GM18507 (cell line): Measurements from ENCODE around the gene MED13L.

Experiments used
- DNase-seq: peaks from one replicate; pipeline ENCODE4 v3.0.0; 2011; ENCODE audit warnings: low read depth; ENCODE audit not compliant: insufficient read length; ENCODE audit errors: extremely low spot score
- FAIRE-seq: peaks from 2 replicates; lab custom pipeline; 2011; peaks lifted over from hg19 to GRCh38; lab: Jason Lieb, UNC

MED13L gene

DNA sequence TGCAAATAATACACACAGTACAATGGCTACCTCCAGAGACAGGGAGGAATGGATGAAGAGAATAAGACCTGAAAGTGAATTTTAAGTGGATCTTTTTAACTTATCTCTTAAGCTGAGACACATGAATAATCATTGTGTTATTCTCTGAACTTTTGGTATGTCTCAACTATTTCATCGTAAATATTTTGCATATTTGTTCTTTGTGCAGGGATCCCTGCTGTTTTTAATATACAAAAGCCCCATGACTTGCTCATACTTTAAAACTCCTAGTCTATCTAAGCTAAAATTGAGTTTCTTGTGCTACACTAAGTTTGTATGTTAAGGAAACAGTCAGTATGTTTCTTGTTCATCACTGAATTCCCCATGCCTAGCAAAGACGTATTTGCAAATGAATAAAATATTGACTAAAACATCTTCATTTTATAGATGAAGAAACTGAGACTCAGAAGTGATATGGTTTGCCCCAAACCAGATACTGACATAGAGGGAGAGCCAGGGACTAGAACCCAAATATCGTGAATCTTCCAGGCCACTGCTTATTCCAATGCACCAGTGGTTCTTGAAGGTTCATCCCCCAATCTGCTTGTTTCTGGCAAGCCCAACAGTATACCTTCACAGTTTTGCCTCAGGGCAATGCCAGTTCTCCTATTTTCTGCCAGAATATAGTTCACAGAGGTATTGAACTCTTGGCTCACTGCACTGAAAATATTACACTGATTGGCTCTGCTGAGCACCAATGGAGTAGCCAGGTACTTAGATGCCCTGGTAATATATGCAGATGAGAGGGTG is 356.9 kb downstream of the MED13L start:
- no peak for FAIRE-seq
- no peak for DNase-seq

DNA sequence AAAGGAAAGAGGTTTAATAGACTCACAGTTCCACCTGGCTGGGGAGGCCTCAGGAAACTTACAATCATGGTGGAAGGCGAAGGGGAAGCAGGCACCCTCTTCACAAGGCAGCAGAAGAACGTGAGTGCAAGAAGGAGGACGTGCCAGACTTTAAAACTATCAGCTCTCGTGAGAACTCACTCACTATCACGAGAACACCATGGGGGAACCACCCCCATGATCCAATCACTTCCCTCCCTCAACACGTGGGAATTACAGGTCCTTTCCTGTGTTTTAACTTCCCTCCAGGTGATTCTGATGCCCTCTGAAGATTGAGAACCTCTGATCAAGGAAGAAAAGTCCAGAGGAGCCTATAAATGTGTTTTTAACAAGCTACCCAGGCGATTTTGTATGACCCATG is 358.7 kb downstream of the MED13L start:
- FAIRE-seq, result no peak
- DNase-seq, result no peak

- peak; percentile 67 for FAIRE-seq
- DNase-seq, result peak; percentile 55
These were observed 360.4 kb downstream of the MED13L start for GRCh38 chr12:115916910-115917668.

DNA sequence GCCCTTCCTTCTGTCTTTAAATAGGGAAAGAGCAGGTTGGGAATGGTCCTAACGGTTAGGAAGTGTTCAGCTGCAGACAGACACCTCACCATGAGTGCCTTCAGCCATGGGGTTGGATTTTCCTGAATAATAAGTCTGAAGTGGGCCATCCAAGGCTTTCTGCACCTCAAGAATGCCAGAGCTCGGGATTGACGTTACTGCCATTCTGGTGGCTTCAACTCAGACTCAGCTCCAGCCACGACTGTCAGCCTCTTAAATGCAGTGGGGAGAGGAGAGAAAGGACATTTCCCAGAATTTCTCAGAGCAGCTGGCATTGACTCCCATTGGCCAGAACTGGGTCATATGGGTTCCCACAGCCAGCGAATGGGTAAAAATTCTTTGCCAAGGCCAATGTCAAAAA is 363.4 kb downstream of the MED13L start:
- FAIRE-seq, result no peak
- DNase-seq, result no peak

- no peak for FAIRE-seq
- DNase-seq, result no peak
These were observed 365.1 kb downstream of the MED13L start for GRCh38 chr12:115912440-115912839.

DNA sequence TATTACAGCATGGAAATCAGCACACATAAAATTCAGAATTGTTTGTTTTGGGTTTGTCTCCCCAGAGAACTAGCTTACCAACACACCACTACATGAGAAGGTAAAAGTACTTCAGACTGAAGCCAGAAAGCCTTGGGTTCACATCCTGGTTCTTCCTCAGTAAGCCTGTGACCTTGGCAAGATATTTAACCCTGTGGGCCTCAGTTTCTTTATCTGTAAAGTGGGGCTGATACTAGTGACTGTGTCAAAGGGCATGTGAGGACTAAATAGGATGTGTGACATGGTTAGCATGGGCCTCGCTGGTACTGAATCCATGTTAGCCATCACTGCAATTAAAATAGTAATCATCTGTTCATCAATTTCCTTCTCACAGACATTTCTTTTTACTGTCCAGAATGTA is 366.1 kb downstream of the MED13L start:
- FAIRE-seq (no peak), DNase-seq (no peak)

- no peak for FAIRE-seq
These were observed 367.4 kb downstream of the MED13L start for GRCh38 chr12:115910057-115910456.

More at GRCh38 chr12:115910057-115910456, 367.4 kb downstream of the MED13L start:
- no peak for DNase-seq
